H1 (cell line): Measurements from ENCODE around the gene FGD4. TPM values are rescaled to one million over a fixed set of nuclear protein-coding genes. Genes with fewer than 3 reads are reported as not detected.

Experiments
- CTCF ChIA-PET: fragments of 300-600 bp; sonication (Branson Sonifier 250); formaldehyde crosslinking; loops from one replicate; lab custom pipeline; 2021; ENCODE audit not compliant: partially characterized antibody; lab: Charles Lee
- POLR2A ChIA-PET: fragments of 300-600 bp; sonication (Branson Sonifier 250); formaldehyde crosslinking; loops from one replicate; lab custom pipeline; 2021; ENCODE audit warnings: inconsistent platforms; ENCODE audit not compliant: partially characterized antibody; lab: Charles Lee
- DNase-seq, 2 experiments: peaks; one replicate each; pipeline versions ENCODE4 v3.0.0 to v3.0.0-alpha.2; 2010 to 2022; ENCODE audit warnings: low spot score in 2 of 2, low read depth in 1 of 2, mixed read lengths in 1 of 2
- FAIRE-seq: peaks from 2 replicates; lab custom pipeline; 2011; peaks lifted over from hg19 to GRCh38; lab: Jason Lieb, UNC
- H2AFZ ChIP-seq: 2 replicates; pipeline ENCODE4 v1.8.1; 2012; ENCODE audit warnings: low read length, inconsistent platforms
- H2AK5ac ChIP-seq: 2 replicates; pipeline ENCODE4 v1.6.1; 2013; ENCODE audit warnings: low read depth, low read length
- H2BK120ac ChIP-seq: replicated peaks from 2 replicates; pipeline ENCODE3; 2013; ENCODE audit warnings: low read depth, low read length, inconsistent platforms
- H2BK12ac ChIP-seq: 2 replicates; pipeline ENCODE4 v1.6.1; 2013; ENCODE audit warnings: low read depth, low read length
- H2BK15ac ChIP-seq: 2 replicates; pipeline ENCODE4 v1.6.1; 2013; ENCODE audit warnings: low read length
- H2BK20ac ChIP-seq: 2 replicates; pipeline ENCODE4 v1.6.1; 2013; ENCODE audit warnings: low read length
- H2BK5ac ChIP-seq: 2 replicates; pipeline ENCODE4 v1.6.1; 2013; ENCODE audit warnings: low read depth, low read length
- H3K14ac ChIP-seq: 2 replicates; pipeline ENCODE4 v1.6.1; 2013; ENCODE audit warnings: inconsistent platforms; ENCODE audit not compliant: insufficient read length
- H3K18ac ChIP-seq: 2 replicates; pipeline ENCODE4 v1.6.1; 2013; ENCODE audit warnings: low read length; ENCODE audit errors: extremely low read depth
- H3K23ac ChIP-seq: 2 replicates; pipeline ENCODE4 v1.6.1; 2013; ENCODE audit warnings: inconsistent platforms; ENCODE audit not compliant: insufficient read length
- H3K23me2 ChIP-seq: 2 replicates; pipeline ENCODE4 v1.6.1; 2013; ENCODE audit warnings: low read depth, low read length
- H3K27ac ChIP-seq: 2 replicates; pipeline ENCODE4 v1.6.1; 2011; ENCODE audit warnings: low read depth, low read length, inconsistent platforms
- H3K27me3 ChIP-seq, 4 experiments: replicated peaks in 1 of 4; 1 replicate in 1 of 4; 2 replicates in 3 of 4; pipeline versions ENCODE4 v1.6.1 to v1.8.1; 2011 to 2013; ENCODE audit warnings: low read length in 3 of 4, mild to moderate bottlenecking in 3 of 4, inconsistent platforms in 2 of 4, mixed read lengths in 2 of 4, moderate library complexity in 1 of 4; ENCODE audit not compliant: control insufficient read depth in 3 of 4, insufficient read depth in 3 of 4; ENCODE audit errors: extremely low read depth in 1 of 4
- H3K36me3 ChIP-seq, 4 experiments: 2 replicates each; pipeline versions ENCODE4 v1.6.1 to v1.8.1; 2011 to 2013; ENCODE audit warnings: mild to moderate bottlenecking in 4 of 4, low read length in 3 of 4, moderate library complexity in 2 of 4, control low read depth in 1 of 4, inconsistent platforms in 1 of 4; ENCODE audit not compliant: insufficient read depth in 4 of 4, control insufficient read depth in 2 of 4
- H3K4ac ChIP-seq: replicated peaks from 2 replicates; pipeline ENCODE3; 2013; ENCODE audit warnings: low read length, low read depth, mixed read lengths, inconsistent platforms; ENCODE audit not compliant: insufficient read length
- H3K4me1 ChIP-seq, 4 experiments: replicated peaks in 1 of 4; 1 replicate in 1 of 4; 2 replicates in 3 of 4; pipeline versions ENCODE4 v1.6.1 to v1.8.1; 2011 to 2013; ENCODE audit warnings: low read length in 3 of 4, inconsistent platforms in 2 of 4, mixed read lengths in 1 of 4; ENCODE audit not compliant: insufficient read depth in 4 of 4, control insufficient read depth in 3 of 4
- H3K4me2 ChIP-seq, 2 experiments: 2 replicates each; pipeline versions ENCODE4 v1.6.1 to v1.8.1; 2011 to 2013; ENCODE audit warnings: low read depth in 2 of 2, low read length in 2 of 2, control low read depth in 1 of 2, inconsistent platforms in 1 of 2, mild to moderate bottlenecking in 1 of 2; ENCODE audit not compliant: insufficient read depth in 1 of 2
- H3K4me3 ChIP-seq, 4 experiments: fragments of 200-600, 300-600 bp in 1 of 4; sonication (generic), shearing (Covaris generic), sonication (Bioruptor Twin) in 1 of 4; 2 replicates each; pipeline versions ENCODE4 v1.5.1 to v1.8.1; 2011 to 2016; ENCODE audit warnings: low read length in 4 of 4, low read depth in 3 of 4, control low read depth in 2 of 4, inconsistent platforms in 2 of 4, mild to moderate bottlenecking in 2 of 4, mixed read lengths in 1 of 4, moderate library complexity in 1 of 4; ENCODE audit not compliant: insufficient read depth in 2 of 4; ENCODE audit errors: extremely low read depth in 1 of 4
- H3K56ac ChIP-seq: replicated peaks from 2 replicates; pipeline ENCODE3; 2013; ENCODE audit warnings: low read depth, mild to moderate bottlenecking, mixed read lengths, low read length, inconsistent platforms; ENCODE audit not compliant: insufficient read length
- H3K79me1 ChIP-seq: 2 replicates; pipeline ENCODE4 v1.6.1; 2013; ENCODE audit warnings: low read depth, low read length, control low read depth
- H3K79me2 ChIP-seq, 2 experiments: 2 replicates each; pipeline versions ENCODE4 v1.6.1 to v1.8.1; 2012 to 2013; ENCODE audit warnings: low read length in 2 of 2, mild to moderate bottlenecking in 2 of 2, inconsistent platforms in 1 of 2; ENCODE audit not compliant: insufficient read depth in 2 of 2, control insufficient read depth in 1 of 2
- H3K9ac ChIP-seq, 4 experiments: replicated peaks in 1 of 4; 1 replicate in 1 of 4; 2 replicates in 3 of 4; pipeline versions ENCODE4 v1.6.1 to v1.8.1; 2011 to 2013; ENCODE audit warnings: low read depth in 3 of 4, low read length in 3 of 4, control low read depth in 2 of 4, mild to moderate bottlenecking in 2 of 4, moderate library complexity in 2 of 4, inconsistent platforms in 1 of 4; ENCODE audit errors: extremely low read depth in 1 of 4
- H3K9me3 ChIP-seq, 2 experiments: 2 replicates each; pipeline versions ENCODE4 v1.6.1 to v1.8.1; 2012 to 2013; ENCODE audit warnings: mild to moderate bottlenecking in 2 of 2, moderate library complexity in 2 of 2, control low read depth in 1 of 2, inconsistent platforms in 1 of 2, low read depth in 1 of 2, low read length in 1 of 2, mixed read lengths in 1 of 2; ENCODE audit not compliant: insufficient read depth in 2 of 2
- H4K20me1 ChIP-seq, 2 experiments: replicated peaks in 1 of 2; 2 replicates each; pipeline versions ENCODE3 to v1.8.1; 2011 to 2013; ENCODE audit warnings: inconsistent platforms in 2 of 2, low read length in 2 of 2, mild to moderate bottlenecking in 1 of 2; ENCODE audit not compliant: insufficient read depth in 2 of 2, control insufficient read depth in 1 of 2
- H4K5ac ChIP-seq: 2 replicates; pipeline ENCODE4 v1.6.1; 2013; ENCODE audit warnings: low read length, low read depth, mixed read lengths, inconsistent platforms; ENCODE audit not compliant: insufficient read length
- H4K8ac ChIP-seq: 2 replicates; pipeline ENCODE4 v1.8.0; 2013; ENCODE audit warnings: mild to moderate bottlenecking, moderate library complexity, low read length, inconsistent platforms; ENCODE audit not compliant: insufficient read depth; ENCODE audit errors: extremely low read depth
- H4K91ac ChIP-seq: replicated peaks from 2 replicates; pipeline ENCODE3; 2013; ENCODE audit warnings: low read length, mixed read lengths, inconsistent platforms; ENCODE audit not compliant: insufficient read length
- ASH2L ChIP-seq: fragments of 200-600, 300-600 bp; sonication (generic); IDR thresholded peaks from one replicate; pipeline ENCODE4 v1.7.1; 2017; ENCODE audit warnings: low read length
- CBX8 ChIP-seq: fragments of 300-800, 300-1000 bp; sonication (generic); IDR thresholded peaks from 2 replicates; pipeline ENCODE4 v1.7.1; 2016; ENCODE audit warnings: low read depth, low read length, borderline replicate concordance
- CEBPB ChIP-seq: IDR thresholded peaks from 2 replicates; pipeline ENCODE4 v1.6.1; 2012; ENCODE audit warnings: low read depth, low read length
- CHD2 ChIP-seq: IDR thresholded peaks from 2 replicates; pipeline ENCODE4 v1.6.1; 2012; ENCODE audit warnings: low read length, improper control_type of control experiment
- FOSL1 ChIP-seq: IDR thresholded peaks from 2 replicates; pipeline ENCODE4 v1.6.1; 2011; ENCODE audit warnings: mild to moderate bottlenecking, low read depth, low read length, moderate library complexity; ENCODE audit not compliant: insufficient read depth
- GTF2F1 ChIP-seq: IDR thresholded peaks from 2 replicates; pipeline ENCODE4 v1.6.1; 2012; ENCODE audit warnings: low read depth, low read length, improper control_type of control experiment, borderline replicate concordance
- NANOG ChIP-seq: IDR thresholded peaks from 2 replicates; pipeline ENCODE4 v1.6.1; 2011; ENCODE audit warnings: low read length, low read depth, mild to moderate bottlenecking, inconsistent platforms; ENCODE audit not compliant: insufficient read depth, poor library complexity, severe bottlenecking
- RAD21 ChIP-seq, 2 experiments: IDR thresholded peaks in 1 of 2; conservative IDR thresholded peaks in 1 of 2; 2 replicates each; pipeline ENCODE4 v1.6.1; 2011; ENCODE audit warnings: low read depth in 2 of 2, low read length in 2 of 2, improper control_type of control experiment in 1 of 2, inconsistent platforms in 1 of 2, mild to moderate bottlenecking in 1 of 2, moderate library complexity in 1 of 2
- RFX5 ChIP-seq: IDR thresholded peaks from 2 replicates; pipeline ENCODE4 v1.6.1; 2011; ENCODE audit warnings: low read depth, low read length, improper control_type of control experiment, borderline replicate concordance
- RNF2 ChIP-seq: fragments of 200-900, 300-1000 bp; sonication (generic); IDR thresholded peaks from 2 replicates; pipeline ENCODE4 v1.7.1; 2016; ENCODE audit warnings: borderline replicate concordance, low read depth, mild to moderate bottlenecking, antibody characterized with exemption, low read length; ENCODE audit not compliant: poor library complexity, severe bottlenecking; ENCODE audit errors: missing control alignments
- SIX5 ChIP-seq: IDR thresholded peaks from 2 replicates; pipeline ENCODE4 v1.6.1; 2011; ENCODE audit warnings: mild to moderate bottlenecking, low read depth, low read length
- SUZ12 ChIP-seq: fragments of 200-600 bp; sonication (generic); IDR thresholded peaks from 2 replicates; pipeline ENCODE4 v1.6.1; 2012; ENCODE audit warnings: mild to moderate bottlenecking, inconsistent platforms, low read length, moderate library complexity, mixed read lengths
- WGBS, 2 experiments: shearing (Covaris generic) in 1 of 2; methylation state at CpG; one replicate each; pipeline versions ENCODE4 v1.1.6 to v1.1.7; 2013 to 2015; ENCODE audit warnings: low lambda C conversion rate in 2 of 2, mixed read lengths in 2 of 2, inconsistent platforms in 1 of 2, low coverage in 1 of 2, missing lambda C conversion rate in 1 of 2; ENCODE audit not compliant: insufficient replicate concordance in 2 of 2, insufficient coverage in 1 of 2, insufficient read length in 1 of 2; ENCODE audit errors: extremely low coverage in 1 of 2, missing lambda C conversion rate in 1 of 2; 5-methylcytosine and 5-hydroxymethylcytosine counted together
- polyA plus RNA-seq, 7 experiments: library from polyadenylated mRNA; depleted of rRNA in 3 of 7; stranded (reverse) in 5 of 7; unstranded in 2 of 7; fragments of >200 nt in 5 of 7; fragments of 200-250 nt in 2 of 7; gene quantifications; 1 replicate in 5 of 7; 2 replicates in 1 of 7; 4 replicates in 1 of 7; pipeline versions ENCODE4 v1.2.1 to v1.2.3, GENCODE V29; 2011 to 2013; ENCODE audit warnings: missing spikeins in 2 of 7, mixed read lengths in 2 of 7
- total RNA-seq: library from RNA; stranded (reverse); fragmentation: NEBNext Ultra II Directional; extraction: Animal tissue kit (Norgen Biotek cat#: 25700); gene quantifications from 2 replicates; pipeline ENCODE4 v1.2.1, GENCODE V29; 2021
- TF ChIP-seq, protein P1 (sequence below): IDR thresholded peaks from 2 replicates; pipeline ENCODE4 v1.6.1; 2012; ENCODE audit warnings: inconsistent platforms

The FGD4 gene
- total and polyA plus RNA-seq, 2 of the 8 experiments (the other 6 are each of a cell fraction or from before 2014, with no cell fraction given): 8.5 to 48.2 TPM

DNA sequence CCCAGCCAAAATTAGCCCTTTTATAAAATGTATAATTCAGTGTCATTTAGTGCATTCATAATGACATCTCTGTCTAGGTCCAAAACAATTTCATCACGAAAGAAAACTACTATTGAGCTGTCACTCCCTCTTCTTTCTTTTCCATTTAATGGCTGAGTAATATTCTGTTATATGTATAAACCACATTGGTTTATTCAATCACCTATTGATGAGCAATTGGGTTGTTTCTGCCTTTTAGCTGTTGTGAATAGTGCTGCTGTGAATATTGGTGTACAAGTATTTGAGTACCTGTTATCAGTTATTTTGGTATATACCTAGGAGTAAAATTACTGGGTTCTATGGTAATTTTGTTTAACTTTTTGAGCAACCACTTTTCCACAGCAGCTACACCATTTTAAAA is 287.0 kb downstream of the FGD4 start:
- H3K9me3 ChIP-seq: no peaks in the 10 kb centered on the region
- H2BK15ac ChIP-seq: no peak overlapping the region
- no peaks in the 10 kb centered on the region; the same call in none of the 2 replicates for H3K79me1 ChIP-seq
- H2BK120ac ChIP-seq: no peak overlapping the region
- H2AK5ac ChIP-seq: no peak overlapping the region
- FAIRE-seq: no peak
- H3K4me3 ChIP-seq: no peak overlapping the region
- peaks cover under 1 to 96% of the 10 kb centered on the region in 2 experiments; a peak in 3 of 4 replicates for H3K79me2 ChIP-seq
- H2AFZ ChIP-seq: no peak overlapping the region
- H3K27ac ChIP-seq: no peak overlapping the region
- H3K23ac ChIP-seq: no peak overlapping the region
- H3K18ac ChIP-seq: no peak overlapping the region
- H4K5ac ChIP-seq: no peak overlapping the region
- no peak overlapping the region for H3K4ac ChIP-seq
- no peak overlapping the region for H4K8ac ChIP-seq
- H3K4me1 ChIP-seq: peaks cover 0 to 5% (median 1%) of the 10 kb centered on the region in 4 experiments; a peak in 2 of 7 replicates
- no peak overlapping the region for H3K14ac ChIP-seq
- POLR2A ChIA-PET: no interaction called here
- H3K36me3 ChIP-seq: no peaks in the 10 kb centered on the region
- CTCF ChIA-PET: interaction anchor here (0.9 to 1.5 kb wide), 2 partner anchors 14 to 70 kb away, joined by 4 to 5 read pairs; no protein-coding TSS in a partner anchor
- peaks cover 0 to 3% of the 10 kb centered on the region in 2 experiments for H4K20me1 ChIP-seq
- no peak overlapping the region for H2BK20ac ChIP-seq
- no peak overlapping the region for H4K91ac ChIP-seq
- no peaks in the 10 kb centered on the region for H3K27me3 ChIP-seq
- no peak for DNase-seq
- H3K4me2 ChIP-seq: no peak overlapping the region
- no peak overlapping the region for H2BK5ac ChIP-seq
- no peak overlapping the region for H2BK12ac ChIP-seq
- H3K23me2 ChIP-seq: no peaks in the 10 kb centered on the region
- no peak overlapping the region for H3K56ac ChIP-seq
- WGBS, 2 experiments: 100% methylated on average over 1 of the region's 1 CpG; no CpG with 5 or more reads in 1 of the 2 experiments
- no peak overlapping the region for H3K9ac ChIP-seq
- TF ChIP-seq GTF2F1 (no peak), CHD2 (no peak), FOSL1 (no peak), SIX5 (no peak), SUZ12 (no peak), ASH2L (no peak), RFX5 (no peak), CEBPB (no peak), RNF2 (no peak), RAD21 (IDR thresholded peaks at IDR 0.05 in 1 of 2, conservative IDR thresholded peaks at IDR 0.05 in 1 of 2; ENCODE audit: low read depth in 2 of 2, low read length in 2 of 2) (no peak), CBX8 (no peak), NANOG (no peak)
- TF ChIP-seq, protein P1, sequence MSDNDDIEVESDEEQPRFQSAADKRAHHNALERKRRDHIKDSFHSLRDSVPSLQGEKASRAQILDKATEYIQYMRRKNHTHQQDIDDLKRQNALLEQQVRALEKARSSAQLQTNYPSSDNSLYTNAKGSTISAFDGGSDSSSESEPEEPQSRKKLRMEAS: no peak
